ENCODE measurements around the gene OR52K2.

Gene OR52K2

GRCh38 chr11:4455419-4455818 lies 6.3 kb downstream of the OR52K2 start:
- no peak overlapping the region for H3K4me2 ChIP-seq (ENCODE audit: low read length)
- no peaks in the 10 kb centered on the region for H3K36me3 ChIP-seq (ENCODE audit: insufficient read depth, low read length)
- H3K9ac ChIP-seq (ENCODE audit: low read depth, low read length) = no peak overlapping the region
- H3K27me3 ChIP-seq (ENCODE audit: control insufficient read depth, insufficient read depth, low read length) = no peaks in the 10 kb centered on the region
- no peaks in the 10 kb centered on the region for H3K4me1 ChIP-seq (ENCODE audit: control insufficient read depth, insufficient read depth, low read length)
- H3K9me3 ChIP-seq (replicated peaks; ENCODE audit: low read length) = no peaks in the 10 kb centered on the region
- no peak overlapping the region for H3K4me3 ChIP-seq (ENCODE audit: low read length)

- H3K27me3 ChIP-seq (ENCODE audit: control insufficient read depth, insufficient read depth, low read length) = no peaks in the 10 kb centered on the region
- no peak overlapping the region for H3K9ac ChIP-seq (ENCODE audit: low read depth, low read length)
- no peaks in the 10 kb centered on the region for H3K36me3 ChIP-seq (ENCODE audit: insufficient read depth, low read length)
- H3K9me3 ChIP-seq (replicated peaks; ENCODE audit: low read length) = no peaks in the 10 kb centered on the region
- no peaks in the 10 kb centered on the region for H3K4me1 ChIP-seq (ENCODE audit: control insufficient read depth, insufficient read depth, low read length)
- no peak overlapping the region for H3K4me3 ChIP-seq (ENCODE audit: low read length)
- no peak overlapping the region for H3K4me2 ChIP-seq (ENCODE audit: low read length)
Measured at GRCh38 chr11:4459500-4459899, 10.4 kb downstream of the OR52K2 start.

- Histone ChIP-seq H3K9me3 (replicated peaks; ENCODE audit: low read length) (no peaks in the 10 kb centered on the region), H3K9ac (ENCODE audit: low read depth, low read length) (no peak overlapping the region), H3K4me1 (ENCODE audit: control insufficient read depth, insufficient read depth, low read length) (no peaks in the 10 kb centered on the region), H3K27me3 (ENCODE audit: control insufficient read depth, insufficient read depth, low read length) (no peaks in the 10 kb centered on the region), H3K4me2 (ENCODE audit: low read length) (no peak overlapping the region), H3K36me3 (ENCODE audit: insufficient read depth, low read length) (no peaks in the 10 kb centered on the region), H3K4me3 (ENCODE audit: low read length) (no peak overlapping the region)
Measured at GRCh38 chr11:4460151-4460550, 11.1 kb downstream of the OR52K2 start.

GRCh38 chr11:4464216-4465159 lies 15.4 kb downstream of the OR52K2 start:
- Histone ChIP-seq H3K27me3 (ENCODE audit: control insufficient read depth, insufficient read depth, low read length) (peaks cover 1% of the 10 kb centered on the region), H3K9me3 (replicated peaks; ENCODE audit: low read length) (no peaks in the 10 kb centered on the region), H3K9ac (ENCODE audit: low read depth, low read length) (no peak overlapping the region), H3K4me3 (ENCODE audit: low read length) (no peak overlapping the region), H3K4me1 (ENCODE audit: control insufficient read depth, insufficient read depth, low read length) (no peaks in the 10 kb centered on the region), H3K36me3 (ENCODE audit: insufficient read depth, low read length) (no peaks in the 10 kb centered on the region), H3K4me2 (ENCODE audit: low read length) (no peak overlapping the region)

- Histone ChIP-seq H3K9me3 (replicated peaks; ENCODE audit: low read length) (no peaks in the 10 kb centered on the region), H3K4me2 (ENCODE audit: low read length) (no peak overlapping the region), H3K27me3 (ENCODE audit: control insufficient read depth, insufficient read depth, low read length) (peaks cover 4% of the 10 kb centered on the region), H3K4me1 (ENCODE audit: control insufficient read depth, insufficient read depth, low read length) (no peaks in the 10 kb centered on the region), H3K4me3 (ENCODE audit: low read length) (no peak overlapping the region), H3K9ac (ENCODE audit: low read depth, low read length) (no peak overlapping the region), H3K36me3 (ENCODE audit: insufficient read depth, low read length) (no peaks in the 10 kb centered on the region)
Measured at GRCh38 chr11:4465407-4465806, 16.3 kb downstream of the OR52K2 start.

- Histone ChIP-seq H3K4me2 (ENCODE audit: low read length) (no peak overlapping the region), H3K9ac (ENCODE audit: low read depth, low read length) (no peak overlapping the region), H3K4me1 (ENCODE audit: control insufficient read depth, insufficient read depth, low read length) (no peaks in the 10 kb centered on the region), H3K9me3 (replicated peaks; ENCODE audit: low read length) (no peaks in the 10 kb centered on the region), H3K36me3 (ENCODE audit: insufficient read depth, low read length) (no peaks in the 10 kb centered on the region), H3K4me3 (ENCODE audit: low read length) (no peak overlapping the region), H3K27me3 (ENCODE audit: control insufficient read depth, insufficient read depth, low read length) (peaks cover 7% of the 10 kb centered on the region)
Measured at GRCh38 chr11:4466131-4466870, 17.2 kb downstream of the OR52K2 start.

- H3K36me3 ChIP-seq (ENCODE audit: insufficient read depth, low read length) = no peaks in the 10 kb centered on the region
- no peak overlapping the region for H3K4me2 ChIP-seq (ENCODE audit: low read length)
- peaks cover 7% of the 10 kb centered on the region for H3K27me3 ChIP-seq (ENCODE audit: control insufficient read depth, insufficient read depth, low read length)
- no peak overlapping the region for H3K9ac ChIP-seq (ENCODE audit: low read depth, low read length)
- H3K4me1 ChIP-seq (ENCODE audit: control insufficient read depth, insufficient read depth, low read length) = no peaks in the 10 kb centered on the region
- H3K9me3 ChIP-seq (replicated peaks; ENCODE audit: low read length) = no peaks in the 10 kb centered on the region
- H3K4me3 ChIP-seq (ENCODE audit: low read length) = no peak overlapping the region
Measured at GRCh38 chr11:4466871-4467442, 17.9 kb downstream of the OR52K2 start.

GRCh38 chr11:4467811-4468606 lies 18.9 kb downstream of the OR52K2 start:
- Histone ChIP-seq H3K9ac (ENCODE audit: low read depth, low read length) (no peak overlapping the region), H3K4me1 (ENCODE audit: control insufficient read depth, insufficient read depth, low read length) (no peaks in the 10 kb centered on the region)

GRCh38 chr11:4479644-4480043 lies 30.5 kb downstream of the OR52K2 start:
- no peaks in the 10 kb centered on the region for H3K9me3 ChIP-seq (replicated peaks; ENCODE audit: low read length)
- H3K4me3 ChIP-seq (ENCODE audit: low read length) = no peak overlapping the region
- no peak overlapping the region for H3K9ac ChIP-seq (ENCODE audit: low read depth, low read length)
- peaks cover 8% of the 10 kb centered on the region for H3K4me1 ChIP-seq (ENCODE audit: control insufficient read depth, insufficient read depth, low read length)
- H3K4me2 ChIP-seq (ENCODE audit: low read length) = no peak overlapping the region
- no peaks in the 10 kb centered on the region for H3K27me3 ChIP-seq (ENCODE audit: control insufficient read depth, insufficient read depth, low read length)
- no peaks in the 10 kb centered on the region for H3K36me3 ChIP-seq (ENCODE audit: insufficient read depth, low read length)

More at GRCh38 chr11:4467811-4468606, 18.9 kb downstream of the OR52K2 start:
- H3K4me2 ChIP-seq (ENCODE audit: low read length) = no peak overlapping the region
- H3K9me3 ChIP-seq (replicated peaks; ENCODE audit: low read length) = no peaks in the 10 kb centered on the region
- peaks cover 7% of the 10 kb centered on the region for H3K27me3 ChIP-seq (ENCODE audit: control insufficient read depth, insufficient read depth, low read length)
- H3K36me3 ChIP-seq (ENCODE audit: insufficient read depth, low read length) = no peaks in the 10 kb centered on the region
- H3K4me3 ChIP-seq (ENCODE audit: low read length) = no peak overlapping the region

GRCh38 chr11:4480577-4481239 lies 31.6 kb downstream of the OR52K2 start:
- no peak overlapping the region for H3K4me2 ChIP-seq (ENCODE audit: low read length)
- peaks cover 8% of the 10 kb centered on the region for H3K4me1 ChIP-seq (ENCODE audit: control insufficient read depth, insufficient read depth, low read length)
- H3K36me3 ChIP-seq (ENCODE audit: insufficient read depth, low read length) = no peaks in the 10 kb centered on the region
- H3K27me3 ChIP-seq (ENCODE audit: control insufficient read depth, insufficient read depth, low read length) = no peaks in the 10 kb centered on the region
- no peaks in the 10 kb centered on the region for H3K9me3 ChIP-seq (replicated peaks; ENCODE audit: low read length)
- no peak overlapping the region for H3K9ac ChIP-seq (ENCODE audit: low read depth, low read length)
- no peak overlapping the region for H3K4me3 ChIP-seq (ENCODE audit: low read length)

Data from skeletal muscle satellite cell (primary cell).